DND-41 (cell line): Measurements from ENCODE around the gene TRIM67.

Experiments used
- ATAC-seq: fragments of 200-7000 bp; cut with Tn5 transposase; 3 replicates; pipeline ENCODE4 v1.9.1; 2021; ENCODE audit warnings: low read depth; ENCODE audit not compliant: insufficient read depth
- DNase-seq: peaks from one replicate; pipeline ENCODE4 v3.0.0-alpha.2; 2020
- H2AFZ ChIP-seq: 2 replicates; pipeline ENCODE4 v1.6.0; 2012; ENCODE audit warnings: low read depth, low read length
- H3K27ac ChIP-seq: 2 replicates; pipeline ENCODE4 v1.5.1; 2012; ENCODE audit warnings: low read length, inconsistent platforms
- H3K27me3 ChIP-seq: fragments of 200-600 bp; sonication (generic); 2 replicates; pipeline ENCODE4 v1.6.0; 2012; ENCODE audit warnings: low read length, mild to moderate bottlenecking, inconsistent platforms; ENCODE audit not compliant: insufficient read depth, poor library complexity
- H3K36me3 ChIP-seq: 2 replicates; pipeline ENCODE4 v1.5.1; 2012; ENCODE audit warnings: low read length, inconsistent platforms; ENCODE audit not compliant: insufficient read depth
- H3K4me1 ChIP-seq: 2 replicates; pipeline ENCODE4 v1.5.1; 2012; ENCODE audit warnings: mild to moderate bottlenecking, low read length; ENCODE audit not compliant: insufficient read depth
- H3K4me2 ChIP-seq: 2 replicates; pipeline ENCODE4 v1.6.0; 2012; ENCODE audit warnings: mild to moderate bottlenecking, moderate library complexity, low read length, inconsistent platforms; ENCODE audit not compliant: insufficient read depth
- H3K4me3 ChIP-seq, 2 experiments: fragments of 200-600 bp in 1 of 2; shearing (Covaris generic) in 1 of 2; 2 replicates each; pipeline ENCODE4 v1.5.1; 2012 to 2016; ENCODE audit warnings: inconsistent platforms in 2 of 2, low read length in 2 of 2, mild to moderate bottlenecking in 2 of 2, low read depth in 1 of 2, moderate library complexity in 1 of 2
- H3K79me2 ChIP-seq: 2 replicates; pipeline ENCODE4 v1.6.0; 2012; ENCODE audit warnings: low read length, inconsistent platforms; ENCODE audit not compliant: insufficient read depth
- H3K9ac ChIP-seq: 2 replicates; pipeline ENCODE4 v1.6.0; 2012; ENCODE audit warnings: low read depth, mild to moderate bottlenecking, inconsistent platforms, low read length, moderate library complexity
- H3K9me3 ChIP-seq: 2 replicates; pipeline ENCODE4 v1.5.1; 2012; ENCODE audit warnings: low read length, moderate library complexity, mild to moderate bottlenecking, inconsistent platforms; ENCODE audit not compliant: insufficient read depth, severe bottlenecking
- H4K20me1 ChIP-seq: 2 replicates; pipeline ENCODE4 v1.6.0; 2012; ENCODE audit warnings: low read length; ENCODE audit not compliant: insufficient read depth
- EZH2 ChIP-seq: IDR thresholded peaks from 3 replicates; pipeline ENCODE4 v1.6.1; 2012; ENCODE audit warnings: borderline replicate concordance, low read depth, mild to moderate bottlenecking, moderate library complexity, low read length, inconsistent platforms; ENCODE audit not compliant: severe bottlenecking
- TF ChIP-seq, protein P1 (sequence below): IDR thresholded peaks from 2 replicates; pipeline ENCODE4 v1.5.1; 2012; ENCODE audit warnings: borderline replicate concordance, low read length, moderate library complexity, mild to moderate bottlenecking; ENCODE audit not compliant: poor library complexity, severe bottlenecking; ENCODE audit errors: extremely low read depth

The TRIM67 gene

DNA sequence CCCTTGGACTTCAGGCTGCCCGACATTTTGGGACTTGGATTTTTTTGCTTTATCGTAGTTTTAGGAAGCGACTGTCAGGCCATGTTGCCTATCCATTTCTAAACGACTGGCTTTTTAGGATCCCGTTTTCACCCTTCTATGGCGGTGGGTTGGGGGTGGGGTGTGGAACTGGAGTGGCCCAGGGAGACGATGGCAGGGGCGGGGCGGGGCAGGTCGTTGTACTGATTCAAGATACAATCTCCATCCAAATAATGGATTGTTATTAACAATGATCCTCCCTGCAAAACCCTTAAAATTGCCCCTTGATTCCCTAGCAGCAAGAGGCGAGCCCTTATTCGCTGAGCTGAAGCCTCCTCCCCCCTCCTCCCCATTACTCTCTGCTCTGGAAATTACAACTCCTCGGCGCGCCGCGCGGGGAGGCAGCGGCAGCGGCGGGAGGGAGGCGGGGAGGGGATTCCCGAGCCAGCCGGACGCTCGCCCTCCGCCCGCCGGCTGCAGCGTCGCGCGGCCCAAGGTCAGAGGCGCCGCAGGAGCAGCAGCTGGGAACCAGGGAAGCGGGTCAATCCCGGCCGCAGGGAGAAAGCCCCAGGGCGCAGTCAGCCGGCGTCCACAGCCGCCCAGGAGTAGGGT is at the start of gene TRIM67:
Gene TRIM67 (plus strand): TSS at position 392 of the 630 bp plus-strand sequence. CDS start 912 bp downstream, outside the sequence.
- H3K79me2 ChIP-seq: no peaks in the 10 kb centered on the region
- no peak within 1 kb of the TSS for H3K4me2 ChIP-seq
- H2AFZ ChIP-seq: no peak within 1 kb of the TSS
- H3K36me3 ChIP-seq: no peaks in the 10 kb centered on the region
- DNase-seq: no peak
- TF ChIP-seq, protein P1, sequence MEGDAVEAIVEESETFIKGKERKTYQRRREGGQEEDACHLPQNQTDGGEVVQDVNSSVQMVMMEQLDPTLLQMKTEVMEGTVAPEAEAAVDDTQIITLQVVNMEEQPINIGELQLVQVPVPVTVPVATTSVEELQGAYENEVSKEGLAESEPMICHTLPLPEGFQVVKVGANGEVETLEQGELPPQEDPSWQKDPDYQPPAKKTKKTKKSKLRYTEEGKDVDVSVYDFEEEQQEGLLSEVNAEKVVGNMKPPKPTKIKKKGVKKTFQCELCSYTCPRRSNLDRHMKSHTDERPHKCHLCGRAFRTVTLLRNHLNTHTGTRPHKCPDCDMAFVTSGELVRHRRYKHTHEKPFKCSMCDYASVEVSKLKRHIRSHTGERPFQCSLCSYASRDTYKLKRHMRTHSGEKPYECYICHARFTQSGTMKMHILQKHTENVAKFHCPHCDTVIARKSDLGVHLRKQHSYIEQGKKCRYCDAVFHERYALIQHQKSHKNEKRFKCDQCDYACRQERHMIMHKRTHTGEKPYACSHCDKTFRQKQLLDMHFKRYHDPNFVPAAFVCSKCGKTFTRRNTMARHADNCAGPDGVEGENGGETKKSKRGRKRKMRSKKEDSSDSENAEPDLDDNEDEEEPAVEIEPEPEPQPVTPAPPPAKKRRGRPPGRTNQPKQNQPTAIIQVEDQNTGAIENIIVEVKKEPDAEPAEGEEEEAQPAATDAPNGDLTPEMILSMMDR: no peak
- TF ChIP-seq EZH2: no peak
- no peaks in the 10 kb centered on the region for H4K20me1 ChIP-seq
- H3K4me1 ChIP-seq: no peaks in the 10 kb centered on the region
- no peak within 1 kb of the TSS for H3K27ac ChIP-seq
- no peak within 1 kb of the TSS for H3K9ac ChIP-seq
- no peaks in the 10 kb centered on the region for H3K27me3 ChIP-seq
- no peak for ATAC-seq
- H3K4me3 ChIP-seq: no peak within 1 kb of the TSS
- H3K9me3 ChIP-seq: no peaks in the 10 kb centered on the region

DNA sequence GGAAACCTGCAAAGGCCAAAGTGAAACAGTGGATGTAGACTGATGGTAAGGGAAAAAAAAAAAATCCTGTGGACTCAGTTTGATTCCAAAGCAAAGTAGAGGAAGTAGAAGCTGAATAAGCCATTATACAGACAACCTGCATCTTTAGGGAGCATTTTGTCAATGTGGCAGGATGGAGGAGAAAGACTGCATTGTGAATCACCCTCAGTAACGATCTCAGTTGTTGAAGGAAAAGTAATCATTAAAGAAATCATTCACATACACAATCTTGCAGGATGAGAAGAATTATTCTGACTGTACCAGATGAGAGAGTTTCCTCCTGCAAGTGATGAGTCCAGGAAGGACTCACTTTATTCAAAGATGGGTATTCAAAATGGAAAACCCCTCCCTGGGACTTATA is 45.1 kb upstream of the TRIM67 start:
- Histone ChIP-seq H3K4me2 (no peak overlapping the region), H3K27ac (no peak overlapping the region), H3K36me3 (no peaks in the 10 kb centered on the region), H3K9ac (no peak overlapping the region), H4K20me1 (no peaks in the 10 kb centered on the region), H3K27me3 (peaks cover 12% of the 10 kb centered on the region), H3K9me3 (no peaks in the 10 kb centered on the region), H2AFZ (no peak overlapping the region), H3K4me1 (no peaks in the 10 kb centered on the region), H3K79me2 (no peaks in the 10 kb centered on the region), H3K4me3 (no peak overlapping the region)
- DNase-seq: no peak
- no peak for ATAC-seq
- TF ChIP-seq, protein P1: no peak
- no peak for TF ChIP-seq EZH2

DNA sequence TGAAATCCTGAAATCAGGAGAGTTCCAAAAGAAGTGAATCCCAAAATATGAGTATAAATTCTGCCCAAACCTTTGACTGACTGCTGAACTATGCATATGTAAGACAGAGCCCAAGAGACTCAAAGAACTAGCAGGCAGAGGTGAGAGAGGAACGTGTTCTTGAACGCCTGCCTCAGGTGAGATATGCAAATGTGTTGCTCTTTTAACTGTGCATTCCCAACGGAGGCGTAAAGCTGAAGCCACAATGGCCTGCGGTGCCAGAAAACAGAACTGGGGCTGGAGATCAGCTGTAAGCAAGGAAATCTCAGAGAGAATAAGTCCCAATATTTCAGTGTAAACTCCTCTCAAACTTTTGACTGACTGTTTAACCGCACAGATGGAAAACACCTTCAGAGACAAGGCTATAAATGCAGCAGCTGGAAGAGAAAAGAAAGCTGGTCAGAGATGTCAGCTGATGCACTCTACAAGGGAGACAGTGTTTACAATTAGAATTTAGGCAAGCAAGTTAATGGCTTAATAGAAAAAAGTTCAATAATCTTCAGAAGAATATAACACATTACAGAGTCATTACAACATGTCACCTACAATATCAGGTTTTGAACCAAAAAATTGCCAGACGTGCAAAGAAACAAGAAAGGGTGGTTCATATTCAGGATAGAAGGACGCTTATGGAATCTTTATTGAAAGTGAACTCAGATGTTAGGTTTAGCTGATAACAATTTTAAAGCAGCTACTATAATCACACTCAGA is 43.0 kb upstream of the TRIM67 start:
- Histone ChIP-seq H3K27ac (no peak overlapping the region), H3K4me3 (no peak overlapping the region), H4K20me1 (no peaks in the 10 kb centered on the region), H2AFZ (no peak overlapping the region), H3K27me3 (peaks cover 12% of the 10 kb centered on the region), H3K4me2 (no peak overlapping the region), H3K9ac (no peak overlapping the region), H3K36me3 (no peaks in the 10 kb centered on the region), H3K9me3 (no peaks in the 10 kb centered on the region), H3K79me2 (no peaks in the 10 kb centered on the region), H3K4me1 (no peaks in the 10 kb centered on the region)
- TF ChIP-seq, protein P1: no peak
- TF ChIP-seq EZH2: no peak
- ATAC-seq (no peak), DNase-seq (no peak)
